Measurements from ENCODE around the gene ADAM15.

GRCh38 chr1:155070721-155071569, 19.8 kb downstream of the ADAM15 start:
- TF ChIP-seq CTCF (IDR thresholded peaks at IDR 0.05): peak; percentile 77
- no peak for TF ChIP-seq ZFX (IDR thresholded peaks at IDR 0.05; ENCODE audit: borderline replicate concordance)

Data from 22Rv1 (cell line).